GM11168 (cell line): Measurements from ENCODE around the gene R3HDM2.
"Not testable (repeated sequence)": the region's sequence is repeated elsewhere in the genome, so short reads cannot be mapped to it uniquely, and the experiment has no call there.

Source experiments
- in situ Hi-C: fragments of 300-500 bp; cut with MboI; formaldehyde crosslinking; loops from one replicate; pipeline ENCODE4 v1.12.0; 2022; ENCODE audit warnings: low sequenced_read_pairs; ENCODE audit not compliant: unreplicated experiment

Gene R3HDM2

DNA sequence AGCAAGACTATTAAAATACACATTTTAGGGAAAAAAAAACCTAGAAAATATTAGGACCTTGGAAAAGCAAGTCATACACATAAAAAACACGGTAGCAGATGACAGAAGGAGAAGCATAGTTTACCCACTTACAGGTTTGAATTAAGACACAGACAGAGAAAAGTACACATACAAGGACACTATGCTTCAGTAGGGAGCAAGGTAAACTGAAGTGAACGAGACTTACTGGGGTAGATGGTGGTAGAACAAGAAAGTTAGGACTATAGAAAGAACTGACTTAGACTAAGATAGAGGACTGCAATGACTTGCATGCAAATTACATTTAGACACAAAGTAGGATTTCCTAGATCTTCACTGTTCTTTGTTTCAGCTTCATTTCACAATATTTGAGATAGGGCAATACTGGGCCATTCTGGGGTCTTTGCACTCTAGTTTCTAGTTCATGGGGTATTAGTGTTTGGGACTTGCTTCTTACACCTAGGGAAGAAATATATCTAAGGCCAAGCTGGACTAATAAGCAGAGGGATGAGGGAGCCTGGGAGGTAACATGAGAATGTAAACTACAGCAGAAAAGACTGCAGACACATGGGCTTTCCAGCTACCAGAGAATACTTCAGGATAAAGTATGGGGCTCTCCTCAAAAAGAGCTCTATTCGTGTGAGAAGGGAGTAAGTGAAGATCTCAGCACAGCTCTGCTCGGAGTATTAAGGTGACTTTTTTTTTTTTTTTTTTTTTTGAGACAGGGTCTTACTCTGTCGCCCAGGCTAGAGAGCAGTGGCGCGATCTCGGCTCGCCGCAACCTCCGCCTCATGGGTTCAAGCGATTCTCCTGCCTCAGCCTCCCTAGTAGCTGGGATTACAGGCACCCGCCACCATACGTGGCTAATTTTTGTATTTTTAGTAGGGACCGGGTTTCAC lies 152.1 kb downstream of the R3HDM2 start:
- in situ Hi-C loops: no loop called here

DNA sequence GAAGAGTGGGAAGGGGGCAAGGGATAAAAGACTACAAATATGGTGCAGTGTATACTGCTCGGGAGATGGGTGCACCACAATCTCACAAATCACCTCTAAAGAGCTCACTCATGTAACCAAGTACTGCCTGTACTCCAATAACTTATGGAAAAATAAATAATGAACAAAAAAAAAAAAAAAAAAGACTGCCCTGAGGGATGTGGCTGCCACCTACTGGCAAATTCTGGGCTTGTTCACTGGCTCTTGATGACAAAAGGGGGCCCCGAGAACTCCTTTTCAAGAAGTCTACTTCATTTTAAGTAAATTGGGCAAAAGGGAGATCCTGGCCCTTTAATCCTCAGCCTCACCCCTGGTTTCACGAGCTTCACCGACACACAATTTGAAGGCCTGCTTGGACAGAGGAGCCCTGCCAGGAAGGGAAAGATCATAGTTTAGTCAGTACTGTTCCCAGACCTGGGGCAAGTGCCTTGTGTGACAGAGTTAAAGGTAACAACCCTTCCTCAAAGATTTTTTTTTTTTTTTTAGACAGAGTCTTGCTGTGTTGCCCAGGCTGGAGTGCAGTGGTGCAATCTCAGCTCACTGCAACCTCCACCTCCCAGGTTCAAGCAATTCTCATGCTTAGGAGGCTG lies 153.8 kb downstream of the R3HDM2 start:
- in situ Hi-C loops: no loop called here

DNA sequence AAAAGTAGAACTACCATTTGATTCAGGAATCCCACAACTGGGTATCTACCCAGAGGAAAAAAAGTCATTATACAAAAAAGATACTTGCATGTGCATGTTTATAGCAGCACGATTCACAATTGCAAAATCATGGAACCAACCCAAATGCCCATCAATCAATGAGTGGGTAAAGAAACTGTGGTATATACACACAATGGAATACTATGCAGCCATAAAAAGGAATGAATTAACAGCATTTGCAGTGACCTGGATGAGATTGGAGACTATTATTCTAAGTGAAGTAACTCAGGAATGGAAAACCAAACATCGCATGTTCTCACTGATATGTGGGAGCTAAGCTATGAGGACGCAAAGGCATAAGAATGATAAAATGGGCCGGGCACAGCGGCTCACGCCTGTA lies 154.6 kb downstream of the R3HDM2 start:
- in situ Hi-C loops: not testable (repeated sequence)

DNA sequence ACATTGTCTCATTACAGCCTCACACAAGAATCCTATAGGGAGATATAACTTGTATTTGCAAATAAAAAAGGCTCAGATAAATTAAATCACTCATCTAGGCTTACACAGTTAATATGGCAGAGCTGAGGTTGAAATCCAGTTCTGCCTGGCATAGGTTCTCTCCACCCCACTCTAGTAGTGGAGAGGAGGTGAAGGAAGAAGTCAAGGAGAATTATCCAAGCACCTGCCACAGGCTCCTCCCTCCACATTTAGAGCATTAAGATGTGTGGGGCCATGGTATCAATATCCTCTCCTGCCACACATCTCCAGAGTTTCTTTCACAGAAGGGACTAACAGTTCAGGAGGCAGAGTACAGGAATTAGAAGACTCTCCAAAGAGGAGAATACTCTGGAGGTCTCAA lies 157.3 kb downstream of the R3HDM2 start:
- in situ Hi-C loops: no loop called here

DNA sequence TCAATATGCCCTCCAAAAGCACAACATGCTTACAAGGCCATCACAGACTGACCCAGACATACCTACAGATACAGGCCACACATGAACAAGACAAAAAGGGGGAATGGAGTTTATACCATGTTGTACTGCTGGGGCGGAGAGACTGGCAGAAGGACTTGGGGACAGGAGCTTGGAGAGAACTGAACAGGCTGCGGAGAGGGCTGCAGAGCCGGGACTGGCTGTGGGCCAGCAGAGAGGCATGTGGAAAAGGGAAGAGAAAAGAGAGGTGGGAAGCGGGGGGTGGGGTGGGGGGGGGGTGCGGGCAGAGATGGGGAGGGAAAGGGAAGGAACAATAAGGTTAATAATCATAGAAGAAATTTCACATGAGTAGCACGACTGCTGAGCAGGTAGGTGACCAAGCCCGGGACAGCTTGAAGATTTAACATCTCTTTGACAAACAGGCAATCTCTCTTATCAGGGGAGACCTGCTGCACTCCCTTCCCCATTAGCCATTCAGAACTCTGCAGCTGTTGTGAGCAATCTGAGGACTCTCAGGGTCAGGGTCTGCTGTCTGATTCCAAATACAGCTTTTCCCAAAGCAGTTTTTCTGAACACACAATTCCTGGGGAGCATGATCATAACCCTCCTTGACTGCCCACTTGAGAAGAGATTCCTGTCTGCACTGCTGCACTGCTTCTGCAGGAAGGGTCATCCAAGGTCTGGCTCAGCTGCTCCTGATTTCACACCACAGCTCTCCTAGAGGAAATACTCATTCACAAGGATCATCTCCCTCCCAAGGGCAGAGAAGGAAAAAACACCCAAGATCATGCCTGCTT lies 158.3 kb downstream of the R3HDM2 start:
- in situ Hi-C loops: no loop called here

DNA sequence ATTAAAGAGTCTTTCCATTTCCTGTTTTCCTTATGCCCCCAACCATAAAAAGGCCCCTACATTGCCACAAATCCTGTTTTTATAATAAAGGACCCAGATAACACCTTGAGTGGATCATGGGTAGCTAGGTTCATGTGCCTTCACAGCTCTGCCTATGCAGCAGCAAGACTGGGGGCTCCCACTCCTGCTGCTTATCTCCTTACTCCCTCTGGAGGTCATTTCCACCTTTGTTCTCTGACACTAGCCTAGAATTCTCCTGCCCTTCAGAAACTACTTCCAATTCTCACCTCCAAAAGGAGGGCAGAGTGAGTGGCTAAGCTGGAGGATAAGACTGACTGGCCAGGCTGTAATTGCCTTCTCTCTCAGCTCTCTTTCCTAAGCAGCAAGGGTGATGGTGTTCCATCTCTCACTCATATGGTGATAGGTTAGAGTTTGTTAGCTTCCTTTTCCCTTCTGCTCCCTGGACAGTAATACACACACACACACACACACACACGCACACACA lies 159.8 kb downstream of the R3HDM2 start:
- in situ Hi-C loops: no loop called here

DNA sequence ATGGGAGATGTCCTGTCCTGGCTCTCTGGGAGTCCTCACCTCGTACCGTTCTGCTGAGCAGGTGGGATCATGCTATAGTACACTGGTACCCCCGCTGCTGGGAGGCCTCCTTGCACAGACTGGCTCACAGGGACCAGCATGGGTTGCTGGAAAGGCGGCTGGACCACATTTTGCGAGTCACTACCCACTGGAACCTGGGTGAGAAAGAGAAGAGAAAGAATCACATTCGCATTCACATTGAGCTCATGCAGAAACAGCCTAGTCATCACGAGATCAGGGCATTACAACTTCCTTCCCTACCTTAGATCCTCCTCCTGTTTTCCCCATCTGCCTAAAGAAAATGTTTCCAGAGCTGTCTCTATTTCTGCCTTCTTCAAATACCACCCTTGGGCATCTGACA lies 162.6 kb downstream of the R3HDM2 start:
- in situ Hi-C loops: no loop called here

- in situ Hi-C loops: no loop called here
Observed at GRCh38 chr12:57266681-57267080, 164.2 kb downstream of the R3HDM2 start.

DNA sequence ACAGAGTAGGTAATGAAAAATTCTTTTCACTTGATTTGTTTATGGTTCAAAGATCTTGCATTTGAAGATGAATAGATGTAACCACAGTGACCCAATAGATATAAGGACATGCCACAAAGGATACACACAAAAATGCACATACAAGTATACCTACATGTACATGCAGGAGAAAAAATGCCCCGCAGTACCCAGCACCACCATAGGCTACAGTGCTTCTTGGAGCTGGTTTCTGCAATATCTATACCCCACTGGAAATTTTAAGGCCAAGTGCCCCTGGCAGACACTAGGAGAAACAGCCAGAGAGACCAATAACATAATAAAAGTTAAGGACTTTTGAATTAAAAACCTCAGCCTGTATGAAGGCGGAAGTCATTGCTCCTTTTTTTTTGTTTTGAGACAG lies 167.7 kb downstream of the R3HDM2 start:
- in situ Hi-C loops: no loop called here

GRCh38 chr12:57262126-57262822 lies 168.6 kb downstream of the R3HDM2 start:
- in situ Hi-C loops: no loop called here

DNA sequence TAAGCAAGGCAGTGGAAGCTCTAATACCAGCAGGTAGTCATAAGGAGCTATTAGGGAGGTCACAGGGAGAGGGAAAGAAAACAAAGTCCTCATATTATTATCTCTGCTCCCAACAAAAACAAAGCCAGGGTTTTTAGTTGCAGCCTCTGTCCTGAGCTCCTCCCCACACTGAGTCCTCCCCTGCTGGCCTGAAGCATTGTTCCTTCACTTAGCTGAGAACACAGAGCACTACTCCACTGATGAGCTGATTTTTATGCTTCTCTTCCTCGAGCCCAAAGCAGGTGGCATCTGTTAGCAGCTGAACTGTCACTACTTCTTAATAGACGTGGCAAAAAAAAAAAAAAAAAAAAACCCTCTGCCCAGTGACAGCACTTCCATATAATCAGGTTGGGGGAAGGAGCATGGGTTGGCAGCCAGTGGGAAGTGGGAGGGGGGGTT lies 169.4 kb downstream of the R3HDM2 start:
- in situ Hi-C loops: no loop called here

- in situ Hi-C loops: no loop called here
Observed at GRCh38 chr12:57260366-57260765, 170.5 kb downstream of the R3HDM2 start.

- in situ Hi-C loops: no loop called here
Observed at GRCh38 chr12:57258977-57259970, 171.6 kb downstream of the R3HDM2 start.

GRCh38 chr12:57255916-57256315 lies 174.9 kb downstream of the R3HDM2 start:
- in situ Hi-C loops: no loop called here

DNA sequence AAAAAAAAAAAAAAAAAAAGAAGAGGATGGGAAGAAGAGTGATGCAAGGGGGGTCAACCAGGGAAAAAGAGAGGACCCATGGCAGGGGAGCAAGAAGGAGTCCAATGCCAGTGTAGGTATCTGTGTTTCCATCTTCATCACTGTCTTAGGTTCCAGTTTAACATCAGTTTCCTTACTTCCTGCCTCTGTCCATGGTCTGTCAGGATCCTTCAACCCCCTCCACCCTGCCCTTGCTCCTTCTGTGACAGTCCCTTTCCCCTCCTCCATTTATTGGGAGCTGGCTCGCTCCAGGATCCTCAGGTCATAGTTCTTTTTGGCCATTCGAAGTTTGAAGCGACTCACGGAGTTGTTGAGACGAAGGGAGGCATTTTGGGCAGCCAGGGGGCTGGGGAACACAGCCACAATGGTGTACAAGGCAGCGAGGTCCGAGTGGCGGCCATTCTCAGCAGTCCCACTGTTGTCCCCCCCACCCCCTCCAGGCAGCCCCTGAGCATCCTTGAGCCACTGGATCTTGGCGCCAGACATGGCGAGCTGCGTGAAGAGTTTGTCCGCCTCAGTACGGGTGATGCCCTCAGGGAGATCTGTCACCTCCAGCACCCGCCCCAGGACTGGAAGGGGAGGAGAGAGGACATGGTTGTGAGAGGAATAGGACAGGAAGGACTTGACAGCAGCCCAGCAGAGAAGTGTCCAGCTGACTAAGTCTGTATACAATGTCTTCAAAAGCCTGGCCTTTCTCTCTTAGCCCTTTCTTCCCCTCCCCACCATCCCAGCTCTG lies 176.2 kb downstream of the R3HDM2 start:
- in situ Hi-C loops: no loop called here

GRCh38 chr12:57250956-57251355 lies 179.9 kb downstream of the R3HDM2 start, which contains the start of gene STAC3:
Gene STAC3, minus strand, starts transcription at chr12:57251187. Its CDS starts 1,551 bp downstream, at chr12:57249636.
- in situ Hi-C loops: no loop called here

DNA sequence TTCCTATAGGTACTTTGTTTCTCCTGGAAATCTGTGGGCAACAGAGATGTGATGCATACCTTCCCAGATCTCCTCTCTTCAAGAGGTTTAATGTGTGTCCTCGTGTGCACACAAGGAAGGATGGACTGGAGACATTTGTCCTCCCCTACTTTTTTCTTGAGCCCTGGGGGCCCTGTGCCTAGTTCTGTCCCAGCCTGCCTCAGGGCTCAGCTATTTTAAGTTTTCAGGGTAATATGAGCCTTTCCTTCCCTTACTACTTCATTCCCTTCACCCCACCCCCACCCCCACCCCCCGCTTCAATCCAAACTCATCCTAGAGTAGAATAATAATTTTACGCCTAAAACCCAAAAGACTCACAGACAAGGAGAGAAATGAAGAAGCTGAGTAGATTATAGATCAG lies 180.3 kb downstream of the R3HDM2 start:
- in situ Hi-C loops: no loop called here
